ENCODE results near the gene ZNF518A.

The ZNF518A gene

GRCh38 chr10:96129387-96130325 lies at the start of gene ZNF518A:
TSS of gene ZNF518A (plus strand) at chr10:96130297. CDS start at chr10:96156323, 26,026 bp downstream.
- H3K9me3 Mint-ChIP-seq: peaks cover 6% of the 10 kb centered on the region
- peaks cover 31% of the 10 kb centered on the region for H3K27me3 Mint-ChIP-seq
- H3K27ac Mint-ChIP-seq: peak within 1 kb of the TSS; percentile 99
- peak within 1 kb of the TSS; percentile 89 for H3K4me3 Mint-ChIP-seq
- peaks cover 22% of the 10 kb centered on the region for H3K4me1 Mint-ChIP-seq
- peaks cover 27% of the 10 kb centered on the region for H3K36me3 Mint-ChIP-seq

- Mint-ChIP-seq H3K27me3 (no peaks in the 10 kb centered on the region), H3K36me3 (peaks cover 19% of the 10 kb centered on the region), H3K9me3 (no peaks in the 10 kb centered on the region), H3K4me1 (no peaks in the 10 kb centered on the region), H3K27ac (no peak overlapping the region), H3K4me3 (no peak overlapping the region)
Measured at GRCh38 chr10:96082153-96082552, 47.9 kb upstream of the ZNF518A start.

GRCh38 chr10:96082748-96083147 lies 47.3 kb upstream of the ZNF518A start:
- Mint-ChIP-seq H3K4me3 (no peak overlapping the region), H3K36me3 (peaks cover 19% of the 10 kb centered on the region), H3K4me1 (no peaks in the 10 kb centered on the region), H3K9me3 (no peaks in the 10 kb centered on the region), H3K27me3 (no peaks in the 10 kb centered on the region), H3K27ac (no peak overlapping the region)

GRCh38 chr10:96089116-96089515 lies 41.0 kb upstream of the ZNF518A start:
- Mint-ChIP-seq H3K27me3 (peaks cover 18% of the 10 kb centered on the region), H3K36me3 (peaks cover 13% of the 10 kb centered on the region), H3K4me3 (peak overlapping the region; percentile 90), H3K4me1 (peaks cover 12% of the 10 kb centered on the region), H3K27ac (peak overlapping the region; percentile 59), H3K9me3 (no peaks in the 10 kb centered on the region)

- Mint-ChIP-seq H3K27ac (peak overlapping the region; percentile 98), H3K27me3 (peaks cover 21% of the 10 kb centered on the region), H3K9me3 (no peaks in the 10 kb centered on the region), H3K4me1 (peaks cover 12% of the 10 kb centered on the region), H3K36me3 (peaks cover 13% of the 10 kb centered on the region), H3K4me3 (peak overlapping the region; percentile 90)
Measured at GRCh38 chr10:96089670-96090462, 40.2 kb upstream of the ZNF518A start.

- Mint-ChIP-seq H3K27me3 (peaks cover 26% of the 10 kb centered on the region), H3K4me1 (peaks cover 12% of the 10 kb centered on the region), H3K4me3 (peak overlapping the region; percentile 90), H3K36me3 (peaks cover 10% of the 10 kb centered on the region), H3K9me3 (no peaks in the 10 kb centered on the region), H3K27ac (peak overlapping the region; percentile 98)
Measured at GRCh38 chr10:96090463-96090800, 39.7 kb upstream of the ZNF518A start.

GRCh38 chr10:96092999-96093767 lies 36.9 kb upstream of the ZNF518A start:
- Mint-ChIP-seq H3K9me3 (no peaks in the 10 kb centered on the region), H3K4me3 (no peak overlapping the region), H3K4me1 (peaks cover 12% of the 10 kb centered on the region), H3K27me3 (peaks cover 46% of the 10 kb centered on the region), H3K27ac (no peak overlapping the region), H3K36me3 (peaks cover 10% of the 10 kb centered on the region)

- Mint-ChIP-seq H3K4me1 (peaks cover 11% of the 10 kb centered on the region), H3K4me3 (no peak overlapping the region), H3K27ac (no peak overlapping the region), H3K27me3 (peaks cover 48% of the 10 kb centered on the region), H3K36me3 (peaks cover 10% of the 10 kb centered on the region), H3K9me3 (no peaks in the 10 kb centered on the region)
Measured at GRCh38 chr10:96093948-96094347, 36.1 kb upstream of the ZNF518A start.

- no peaks in the 10 kb centered on the region for H3K4me1 Mint-ChIP-seq
- peaks cover 4% of the 10 kb centered on the region for H3K36me3 Mint-ChIP-seq
- H3K27me3 Mint-ChIP-seq: peaks cover 66% of the 10 kb centered on the region
- no peaks in the 10 kb centered on the region for H3K9me3 Mint-ChIP-seq
- H3K27ac Mint-ChIP-seq: no peak overlapping the region
- no peak overlapping the region for H3K4me3 Mint-ChIP-seq
Measured at GRCh38 chr10:96096958-96097357, 33.1 kb upstream of the ZNF518A start.

GRCh38 chr10:96097865-96098264 lies 32.2 kb upstream of the ZNF518A start:
- Mint-ChIP-seq H3K9me3 (no peaks in the 10 kb centered on the region), H3K36me3 (peaks cover 2% of the 10 kb centered on the region), H3K27me3 (peaks cover 62% of the 10 kb centered on the region)

GRCh38 chr10:96107623-96108038 lies 22.5 kb upstream of the ZNF518A start:
- Mint-ChIP-seq H3K27me3 (peaks cover 60% of the 10 kb centered on the region), H3K4me3 (no peak overlapping the region)

More at GRCh38 chr10:96097865-96098264, 32.2 kb upstream of the ZNF518A start:
- H3K4me3 Mint-ChIP-seq: no peak overlapping the region
- no peak overlapping the region for H3K27ac Mint-ChIP-seq
- H3K4me1 Mint-ChIP-seq: no peaks in the 10 kb centered on the region

GRCh38 chr10:96112531-96112930 lies 17.6 kb upstream of the ZNF518A start:
- H3K36me3 Mint-ChIP-seq: peaks cover 9% of the 10 kb centered on the region
- no peak overlapping the region for H3K27ac Mint-ChIP-seq
- H3K4me3 Mint-ChIP-seq: no peak overlapping the region
- no peaks in the 10 kb centered on the region for H3K4me1 Mint-ChIP-seq
- peaks cover 22% of the 10 kb centered on the region for H3K9me3 Mint-ChIP-seq
- H3K27me3 Mint-ChIP-seq: peaks cover 70% of the 10 kb centered on the region

More at GRCh38 chr10:96107623-96108038, 22.5 kb upstream of the ZNF518A start:
- Mint-ChIP-seq H3K4me1 (no peaks in the 10 kb centered on the region), H3K36me3 (peaks cover 9% of the 10 kb centered on the region), H3K27ac (no peak overlapping the region), H3K9me3 (peaks cover 22% of the 10 kb centered on the region)

GRCh38 chr10:96118604-96119450 lies 11.3 kb upstream of the ZNF518A start:
- Mint-ChIP-seq H3K27me3 (peaks cover 51% of the 10 kb centered on the region), H3K9me3 (no peaks in the 10 kb centered on the region), H3K4me1 (no peaks in the 10 kb centered on the region), H3K4me3 (no peak overlapping the region), H3K36me3 (peaks cover 2% of the 10 kb centered on the region), H3K27ac (no peak overlapping the region)

GRCh38 chr10:96122824-96123223 lies 7.3 kb upstream of the ZNF518A start:
- Mint-ChIP-seq H3K36me3 (peaks cover 5% of the 10 kb centered on the region), H3K27me3 (peaks cover 57% of the 10 kb centered on the region), H3K4me1 (no peaks in the 10 kb centered on the region), H3K9me3 (no peaks in the 10 kb centered on the region), H3K4me3 (no peak overlapping the region), H3K27ac (no peak overlapping the region)

Data from activated naive CD4-positive, alpha-beta T cell treated with anti-CD3 and anti-CD28 coated beads, Interleukin-2, amount 50 U/mL, for 24 hours (primary cell).